Colonic mucosa (tissue), 4 donors: ENCODE data around the gene CSMD2. TPM values are rescaled to one million over a fixed set of nuclear protein-coding genes. Genes with fewer than 3 reads are reported as not detected.

ENCODE experiments used
- DNase-seq: peaks from one replicate; pipeline ENCODE4 v3.0.0-alpha.2; 2020
- H3K27ac ChIP-seq: fragments of 200-600 bp; one replicate; pipeline ENCODE4 v1.8.0; 2021
- H3K27me3 ChIP-seq: fragments of 200-600 bp; one replicate; pipeline ENCODE4 v1.8.0; 2021
- H3K36me3 ChIP-seq: fragments of 200-600 bp; one replicate; pipeline ENCODE4 v1.8.0; 2021
- H3K4me1 ChIP-seq: fragments of 200-600 bp; one replicate; pipeline ENCODE4 v1.8.0; 2021; ENCODE audit warnings: mild to moderate bottlenecking
- H3K4me3 ChIP-seq: fragments of 200-600 bp; one replicate; pipeline ENCODE4 v1.8.0; 2021
- H3K9ac ChIP-seq, 2 donors: one replicate each; pipeline ENCODE4 v1.7.0; 2013; ENCODE audit warnings: control low read depth in 2 of 2, low read depth in 2 of 2, low read length in 2 of 2
- H3K9me3 ChIP-seq: fragments of 200-600 bp; one replicate; pipeline ENCODE4 v1.8.0; 2021
- CTCF ChIP-seq: fragments of 200-600 bp; IDR thresholded peaks from one replicate; pipeline ENCODE4 v1.8.0; 2022; ENCODE audit warnings: antibody characterized with exemption, mild to moderate bottlenecking
- intact Hi-C: fragments of 100-400 bp; cut with DNase I; formaldehyde crosslinking; loops from one replicate; pipeline ENCODE4 v1.14.1; 2022
- total RNA-seq, 2 donors: library from RNA; stranded (reverse); fragmentation: NEBNext Ultra II Directional in 1 of 2; extraction: Animal tissue kit (Norgen Biotek cat#: 25700) in 1 of 2; gene quantifications; one replicate each; pipeline ENCODE4 v1.2.1, GENCODE V29; 2021
- donor health status: healthy.
- donor health status: DM: no; HTN: no; CAD: no.
- donor health status: DM: no; HTN: no; CAD: no.

The CSMD2 gene
- total RNA-seq, 2 donors from 2014 or later: 0.05 to 0.10 TPM

GRCh38 chr1:33680281-33680840 is 484.7 kb downstream of the CSMD2 start:
- TF ChIP-seq CTCF: no peak
- intact Hi-C loops: no loop called here

GRCh38 chr1:33670567-33670966 is 494.5 kb downstream of the CSMD2 start:
- H3K9me3 ChIP-seq: no peaks in the 10 kb centered on the region
- no peak for DNase-seq
- H3K4me3 ChIP-seq: no peak overlapping the region
- intact Hi-C loops: no loop called here
- TF ChIP-seq CTCF: no peak
- H3K36me3 ChIP-seq: no peaks in the 10 kb centered on the region
- H3K9ac ChIP-seq: no peak overlapping the region
- no peak overlapping the region for H3K27ac ChIP-seq
- no peaks in the 10 kb centered on the region for H3K4me1 ChIP-seq
- no peaks in the 10 kb centered on the region for H3K27me3 ChIP-seq

More at GRCh38 chr1:33680281-33680840, 484.7 kb downstream of the CSMD2 start:
- H3K9ac ChIP-seq: no peak overlapping the region
- H3K27ac ChIP-seq: no peak overlapping the region
- H3K27me3 ChIP-seq: no peaks in the 10 kb centered on the region
- no peak overlapping the region for H3K4me3 ChIP-seq
- no peak for DNase-seq
- H3K9me3 ChIP-seq: no peaks in the 10 kb centered on the region
- H3K36me3 ChIP-seq: no peaks in the 10 kb centered on the region
- no peaks in the 10 kb centered on the region for H3K4me1 ChIP-seq

GRCh38 chr1:33668695-33669094 is 496.3 kb downstream of the CSMD2 start:
- Histone ChIP-seq H3K36me3 (no peaks in the 10 kb centered on the region), H3K9me3 (no peaks in the 10 kb centered on the region), H3K9ac (no peak overlapping the region), H3K4me3 (no peak overlapping the region), H3K27me3 (no peaks in the 10 kb centered on the region), H3K27ac (no peak overlapping the region), H3K4me1 (no peaks in the 10 kb centered on the region)
- intact Hi-C loops: no loop called here
- no peak for DNase-seq
- no peak for TF ChIP-seq CTCF

GRCh38 chr1:33667386-33668282 is 497.4 kb downstream of the CSMD2 start:
- no peak overlapping the region for H3K9ac ChIP-seq
- TF ChIP-seq CTCF: no peak
- no peak overlapping the region for H3K4me3 ChIP-seq
- H3K27ac ChIP-seq: no peak overlapping the region
- H3K9me3 ChIP-seq: no peaks in the 10 kb centered on the region
- DNase-seq: no peak
- H3K27me3 ChIP-seq: no peaks in the 10 kb centered on the region
- H3K4me1 ChIP-seq: no peaks in the 10 kb centered on the region
- intact Hi-C loops: no loop called here
- H3K36me3 ChIP-seq: no peaks in the 10 kb centered on the region

- H3K9ac ChIP-seq: no peak overlapping the region
- no peak for DNase-seq
- no peaks in the 10 kb centered on the region for H3K36me3 ChIP-seq
- intact Hi-C loops: no loop called here
- H3K4me1 ChIP-seq: no peaks in the 10 kb centered on the region
- no peak overlapping the region for H3K27ac ChIP-seq
- no peaks in the 10 kb centered on the region for H3K9me3 ChIP-seq
- H3K4me3 ChIP-seq: no peak overlapping the region
- H3K27me3 ChIP-seq: no peaks in the 10 kb centered on the region
- no peak for TF ChIP-seq CTCF
These were observed 498.4 kb downstream of the CSMD2 start for GRCh38 chr1:33666616-33667015.
